Measurements from ENCODE around the gene ALDH1A2.

Gene ALDH1A2

DNA sequence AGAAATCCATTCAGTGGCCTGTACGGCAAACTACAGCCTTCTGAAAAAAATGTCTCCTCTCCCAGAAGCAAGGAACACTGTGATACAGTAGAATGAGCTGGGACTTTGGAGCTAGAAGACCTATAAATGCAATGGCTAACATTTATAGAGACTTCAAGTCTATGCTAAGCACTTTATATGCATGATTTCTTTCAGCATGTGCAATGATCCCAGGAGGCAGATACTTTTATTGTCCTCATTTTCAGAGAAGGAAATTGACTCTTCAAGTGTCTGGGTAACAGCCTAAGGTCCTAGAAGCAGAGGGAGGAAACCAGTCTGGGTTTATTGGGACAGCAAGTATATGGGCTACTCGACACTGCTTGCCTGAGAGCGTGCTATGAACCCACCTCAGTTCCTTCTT is 140.9 kb downstream of the ALDH1A2 start:
- Histone ChIP-seq H3K27me3 (ENCODE audit: control insufficient read depth in 3 of 3, insufficient read depth in 3 of 3, low read depth in 1 of 3, low read length in 3 of 3) (no peaks in the 10 kb centered on the region), H3K9me3 (replicated peaks in 1 of 2; ENCODE audit: control insufficient read depth in 2 of 2, insufficient read depth in 1 of 2, low read depth in 1 of 2, low read length in 2 of 2) (no peaks in the 10 kb centered on the region), H3K79me1 (ENCODE audit: low read depth, low read length) (no peaks in the 10 kb centered on the region), H2BK5ac (ENCODE audit: low read length) (no peak overlapping the region), H2BK120ac (ENCODE audit: low read depth, low read length) (no peak overlapping the region), H3K4me1 (ENCODE audit: control insufficient read depth in 2 of 2, insufficient read depth in 1 of 2, low read depth in 1 of 2, low read length in 2 of 2) (no peaks in the 10 kb centered on the region), H3K4ac (ENCODE audit: low read length) (no peak overlapping the region), H2AK5ac (ENCODE audit: low read depth, low read length) (no peak overlapping the region), H3K4me2 (ENCODE audit: insufficient read depth, low read length, poor library complexity, severe bottlenecking) (no peak overlapping the region), H3K27ac (replicated peaks; ENCODE audit: low read length) (no peak overlapping the region), H3K9ac (ENCODE audit: low read depth, low read length, poor library complexity) (no peak overlapping the region), H3K18ac (ENCODE audit: low read length) (no peak overlapping the region), H3K23ac (ENCODE audit: low read depth, low read length, poor library complexity) (no peak overlapping the region), H2BK15ac (ENCODE audit: low read length) (no peak overlapping the region), H3K4me3 (ENCODE audit: low read length in 2 of 2) (no peak overlapping the region), H3K36me3 (replicated peaks in 1 of 2; ENCODE audit: control insufficient read depth in 2 of 2, insufficient read depth in 2 of 2, low read length in 2 of 2) (no peaks in the 10 kb centered on the region), H3K14ac (ENCODE audit: low read length) (no peak overlapping the region), H4K91ac (ENCODE audit: low read depth, low read length, poor library complexity) (no peak overlapping the region), H4K8ac (ENCODE audit: low read depth, low read length) (no peak overlapping the region), H2BK12ac (ENCODE audit: low read length) (no peak overlapping the region), H2AFZ (ENCODE audit: low read length) (no peak overlapping the region)
- no peak for DNase-seq (ENCODE audit: low spot score)
- no CpG with 5 or more reads among the region's 3 CpGs for WGBS, 2 donors (ENCODE audit: extremely low coverage in 2 of 2, insufficient read length in 2 of 2, insufficient replicate concordance in 1 of 2)

GRCh38 chr15:57923750-57924149 is 141.8 kb downstream of the ALDH1A2 start:
- no peaks in the 10 kb centered on the region for H3K27me3 ChIP-seq (ENCODE audit: control insufficient read depth in 3 of 3, insufficient read depth in 3 of 3, low read depth in 1 of 3, low read length in 3 of 3)
- DNase-seq (ENCODE audit: low spot score) = no peak
- H4K8ac ChIP-seq (ENCODE audit: low read depth, low read length) = no peak overlapping the region
- H3K27ac ChIP-seq (replicated peaks; ENCODE audit: low read length) = no peak overlapping the region
- H2BK12ac ChIP-seq (ENCODE audit: low read length) = no peak overlapping the region
- no peak overlapping the region for H2AK5ac ChIP-seq (ENCODE audit: low read depth, low read length)
- H2BK15ac ChIP-seq (ENCODE audit: low read length) = no peak overlapping the region
- no peak overlapping the region for H2AFZ ChIP-seq (ENCODE audit: low read length)
- H3K79me1 ChIP-seq (ENCODE audit: low read depth, low read length) = no peaks in the 10 kb centered on the region
- no peak overlapping the region for H3K14ac ChIP-seq (ENCODE audit: low read length)
- no peak overlapping the region for H2BK120ac ChIP-seq (ENCODE audit: low read depth, low read length)
- no peak overlapping the region for H3K9ac ChIP-seq (ENCODE audit: low read depth, low read length, poor library complexity)
- no CpG with 5 or more reads among the region's 3 CpGs for WGBS, 2 donors (ENCODE audit: extremely low coverage in 2 of 2, insufficient read length in 2 of 2, insufficient replicate concordance in 1 of 2)
- no peaks in the 10 kb centered on the region for H3K36me3 ChIP-seq (replicated peaks in 1 of 2; ENCODE audit: control insufficient read depth in 2 of 2, insufficient read depth in 2 of 2, low read length in 2 of 2)
- no peak overlapping the region for H3K4ac ChIP-seq (ENCODE audit: low read length)
- H3K9me3 ChIP-seq (replicated peaks in 1 of 2; ENCODE audit: control insufficient read depth in 2 of 2, insufficient read depth in 1 of 2, low read depth in 1 of 2, low read length in 2 of 2) = no peaks in the 10 kb centered on the region
- H2BK5ac ChIP-seq (ENCODE audit: low read length) = no peak overlapping the region
- no peak overlapping the region for H4K91ac ChIP-seq (ENCODE audit: low read depth, low read length, poor library complexity)
- no peak overlapping the region for H3K23ac ChIP-seq (ENCODE audit: low read depth, low read length, poor library complexity)
- H3K4me1 ChIP-seq (ENCODE audit: control insufficient read depth in 2 of 2, insufficient read depth in 1 of 2, low read depth in 1 of 2, low read length in 2 of 2) = no peaks in the 10 kb centered on the region
- H3K4me2 ChIP-seq (ENCODE audit: insufficient read depth, low read length, poor library complexity, severe bottlenecking) = no peak overlapping the region
- H3K18ac ChIP-seq (ENCODE audit: low read length) = no peak overlapping the region
- H3K4me3 ChIP-seq (ENCODE audit: low read length in 2 of 2) = no peak overlapping the region

DNA sequence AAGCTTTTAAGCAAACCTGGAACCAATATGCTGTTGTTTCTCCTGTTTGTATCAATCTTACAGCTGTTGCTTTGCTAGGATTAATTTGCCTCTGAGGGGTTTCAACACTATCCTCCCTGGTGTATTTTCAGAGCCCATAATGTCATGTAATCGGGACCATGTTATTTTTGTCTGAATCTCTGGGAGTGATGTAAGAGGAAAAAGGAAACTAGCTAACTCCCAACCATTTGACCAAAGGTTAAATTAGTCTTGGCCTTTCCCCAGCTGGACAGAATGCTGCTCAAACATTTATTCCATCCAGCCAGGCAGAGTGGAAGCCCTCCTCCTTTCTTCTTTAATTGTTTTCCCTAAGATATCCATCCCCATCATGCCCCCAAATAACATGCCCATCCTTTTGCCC is 142.2 kb downstream of the ALDH1A2 start:
- Histone ChIP-seq H4K8ac (ENCODE audit: low read depth, low read length) (no peak overlapping the region), H2AFZ (ENCODE audit: low read length) (no peak overlapping the region), H3K36me3 (replicated peaks in 1 of 2; ENCODE audit: control insufficient read depth in 2 of 2, insufficient read depth in 2 of 2, low read length in 2 of 2) (no peaks in the 10 kb centered on the region), H3K4me2 (ENCODE audit: insufficient read depth, low read length, poor library complexity, severe bottlenecking) (no peak overlapping the region), H3K23ac (ENCODE audit: low read depth, low read length, poor library complexity) (no peak overlapping the region), H3K9ac (ENCODE audit: low read depth, low read length, poor library complexity) (no peak overlapping the region), H3K27ac (replicated peaks; ENCODE audit: low read length) (no peak overlapping the region), H2BK12ac (ENCODE audit: low read length) (no peak overlapping the region), H3K18ac (ENCODE audit: low read length) (no peak overlapping the region), H3K79me1 (ENCODE audit: low read depth, low read length) (no peaks in the 10 kb centered on the region), H2BK5ac (ENCODE audit: low read length) (no peak overlapping the region), H3K4me3 (ENCODE audit: low read length in 2 of 2) (no peak overlapping the region), H2BK120ac (ENCODE audit: low read depth, low read length) (no peak overlapping the region), H3K4ac (ENCODE audit: low read length) (no peak overlapping the region), H2BK15ac (ENCODE audit: low read length) (no peak overlapping the region), H3K9me3 (replicated peaks in 1 of 2; ENCODE audit: control insufficient read depth in 2 of 2, insufficient read depth in 1 of 2, low read depth in 1 of 2, low read length in 2 of 2) (no peaks in the 10 kb centered on the region), H4K91ac (ENCODE audit: low read depth, low read length, poor library complexity) (no peak overlapping the region), H3K4me1 (ENCODE audit: control insufficient read depth in 2 of 2, insufficient read depth in 1 of 2, low read depth in 1 of 2, low read length in 2 of 2) (no peaks in the 10 kb centered on the region), H3K27me3 (ENCODE audit: control insufficient read depth in 3 of 3, insufficient read depth in 3 of 3, low read depth in 1 of 3, low read length in 3 of 3) (no peaks in the 10 kb centered on the region), H3K14ac (ENCODE audit: low read length) (no peak overlapping the region), H2AK5ac (ENCODE audit: low read depth, low read length) (no peak overlapping the region)
- no CpG with 5 or more reads among the region's 1 CpG for WGBS, 2 donors (ENCODE audit: extremely low coverage in 2 of 2, insufficient read length in 2 of 2, insufficient replicate concordance in 1 of 2)
- no peak for DNase-seq (ENCODE audit: low spot score)

- no CpG with 5 or more reads among the region's 5 CpGs for WGBS, 2 donors (ENCODE audit: extremely low coverage in 2 of 2, insufficient read length in 2 of 2, insufficient replicate concordance in 1 of 2)
- Histone ChIP-seq H4K8ac (ENCODE audit: low read depth, low read length) (no peak overlapping the region), H3K4me2 (ENCODE audit: insufficient read depth, low read length, poor library complexity, severe bottlenecking) (no peak overlapping the region), H3K23ac (ENCODE audit: low read depth, low read length, poor library complexity) (no peak overlapping the region), H3K4ac (ENCODE audit: low read length) (no peak overlapping the region), H2BK12ac (ENCODE audit: low read length) (no peak overlapping the region), H4K91ac (ENCODE audit: low read depth, low read length, poor library complexity) (no peak overlapping the region), H3K4me1 (ENCODE audit: control insufficient read depth in 2 of 2, insufficient read depth in 1 of 2, low read depth in 1 of 2, low read length in 2 of 2) (no peaks in the 10 kb centered on the region), H2BK15ac (ENCODE audit: low read length) (no peak overlapping the region), H2AK5ac (ENCODE audit: low read depth, low read length) (no peak overlapping the region), H3K4me3 (ENCODE audit: low read length in 2 of 2) (no peak overlapping the region), H3K79me1 (ENCODE audit: low read depth, low read length) (no peaks in the 10 kb centered on the region), H3K27ac (replicated peaks; ENCODE audit: low read length) (no peak overlapping the region), H2BK5ac (ENCODE audit: low read length) (no peak overlapping the region), H3K36me3 (replicated peaks in 1 of 2; ENCODE audit: control insufficient read depth in 2 of 2, insufficient read depth in 2 of 2, low read length in 2 of 2) (no peaks in the 10 kb centered on the region), H2BK120ac (ENCODE audit: low read depth, low read length) (no peak overlapping the region), H3K18ac (ENCODE audit: low read length) (no peak overlapping the region), H2AFZ (ENCODE audit: low read length) (no peak overlapping the region), H3K27me3 (ENCODE audit: control insufficient read depth in 3 of 3, insufficient read depth in 3 of 3, low read depth in 1 of 3, low read length in 3 of 3) (no peaks in the 10 kb centered on the region), H3K9ac (ENCODE audit: low read depth, low read length, poor library complexity) (no peak overlapping the region), H3K14ac (ENCODE audit: low read length) (no peak overlapping the region), H3K9me3 (replicated peaks in 1 of 2; ENCODE audit: control insufficient read depth in 2 of 2, insufficient read depth in 1 of 2, low read depth in 1 of 2, low read length in 2 of 2) (no peaks in the 10 kb centered on the region)
- DNase-seq (ENCODE audit: low spot score) = no peak
Measured at GRCh38 chr15:57922776-57923175, 142.7 kb downstream of the ALDH1A2 start.

Data from neuronal stem cell (in vitro differentiated cells).